Kasumi-1 (cell line): ENCODE results near the gene PHRF1.
A peak's percentile ranks its signal among the peaks of the same experiment; 100 is the strongest.
"Not testable (repeated sequence)": the region's sequence is repeated elsewhere in the genome, so short reads cannot be mapped to it uniquely, and the experiment has no call there.

Experiments
- DNase-seq, 2 experiments: peaks; one replicate each; lab custom pipeline; 2025; lab: John Stamatoyannopoulos, UW

PHRF1 gene

DNA sequence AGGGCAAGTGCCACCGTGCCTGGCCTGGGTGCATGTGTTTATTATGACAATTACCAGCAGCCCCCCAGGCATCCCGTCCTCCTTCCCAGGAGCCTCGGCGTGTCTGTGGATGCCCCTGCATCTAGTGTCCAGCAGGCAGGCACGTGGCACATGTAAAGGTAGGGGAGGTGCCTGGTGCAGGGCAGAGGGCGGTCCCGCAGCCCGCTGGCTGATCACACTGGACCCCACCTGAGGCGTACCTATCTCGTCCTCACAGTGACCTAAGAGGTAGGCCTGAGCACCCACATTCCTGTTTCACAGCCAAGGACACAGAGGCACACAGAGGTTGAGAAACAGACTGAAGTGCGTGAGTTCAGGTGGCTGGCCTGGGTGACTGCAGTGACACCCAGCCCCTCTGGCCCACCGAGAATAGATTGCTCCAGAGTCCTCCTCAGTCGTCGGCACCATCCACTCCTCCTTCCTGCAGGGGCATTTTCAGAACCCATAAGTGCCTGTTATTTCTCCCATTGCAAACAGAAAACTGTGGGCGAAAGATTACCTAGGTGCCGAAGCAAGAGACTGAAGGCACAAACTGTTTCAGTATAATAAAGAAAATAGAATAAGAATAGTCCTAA is 3.0 kb upstream of the PHRF1 start:
- DNase-seq, result no peak

DNA sequence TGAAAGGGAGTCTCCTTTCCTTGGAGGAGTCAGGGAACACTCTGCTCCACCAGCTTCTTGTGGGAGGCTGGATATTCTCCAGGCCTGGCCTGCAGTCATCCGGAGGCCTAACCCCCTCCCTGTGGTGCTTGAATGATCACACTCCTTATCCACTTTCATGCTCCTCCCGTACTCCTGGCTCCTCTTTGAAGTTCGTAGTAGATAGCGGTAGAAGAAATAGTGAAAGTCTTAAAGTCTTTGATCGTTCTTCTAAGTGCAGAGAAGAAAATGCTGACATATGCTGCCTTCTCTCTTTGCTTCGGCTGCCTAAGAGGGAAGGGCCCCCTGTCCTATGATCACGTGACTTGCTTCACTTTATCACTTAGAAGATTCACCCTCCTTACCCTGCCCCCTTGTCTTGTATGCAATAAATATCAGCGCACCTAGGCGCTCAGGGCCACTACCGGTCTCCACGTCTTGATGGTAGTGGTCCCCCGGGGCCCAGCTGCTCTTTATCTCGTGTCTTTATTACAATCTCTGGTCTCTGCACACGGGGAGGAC is 2.2 kb upstream of the PHRF1 start:
- not testable (repeated sequence) for DNase-seq

- no peak for DNase-seq
Observed at GRCh38 chr11:574632-575312, 1.5 kb upstream of the PHRF1 start.

DNA sequence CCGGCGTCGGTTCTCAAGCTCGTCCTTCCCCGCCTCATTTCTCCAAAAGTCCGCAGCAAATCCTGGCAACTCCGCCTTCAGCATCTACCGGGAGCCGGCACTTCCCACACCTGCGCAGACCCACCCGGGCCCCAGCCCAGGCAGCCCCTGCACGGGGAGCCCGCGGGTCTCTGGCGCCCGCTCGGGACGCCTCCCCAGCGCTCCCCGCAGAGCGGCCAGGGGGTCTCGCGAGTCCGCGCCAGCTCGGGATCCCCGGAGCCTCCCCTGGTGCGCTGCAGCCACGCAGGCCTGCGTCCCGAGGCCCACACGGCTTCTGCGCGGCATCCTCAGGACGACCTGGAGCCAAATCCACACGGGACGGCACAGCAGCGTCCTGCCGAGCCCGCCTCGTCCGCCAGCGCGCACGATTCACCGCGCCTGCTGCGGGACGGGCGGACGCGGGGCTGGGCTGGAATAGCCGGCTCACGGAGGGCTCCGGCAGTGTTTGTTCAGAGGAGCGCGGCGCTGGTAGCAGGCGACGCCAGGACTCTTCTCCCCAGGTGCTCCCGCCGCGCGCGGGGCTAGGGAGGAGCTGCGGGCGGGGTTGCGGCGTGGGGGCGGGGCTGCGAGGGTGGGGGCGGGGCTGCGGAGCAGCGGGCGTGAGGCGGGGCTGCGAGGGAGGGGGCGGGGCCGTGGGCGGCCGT is 816 bp upstream of the PHRF1 start:
- DNase-seq, result peak in 1 of 2 experiments; percentile 39

GRCh38 chr11:576811-577610 is 741 bp downstream of the PHRF1 start:
- peak in 1 of 2 experiments; percentile 17 for DNase-seq

- DNase-seq, result no peak
Observed at GRCh38 chr11:577611-577894, 1.3 kb downstream of the PHRF1 start.

GRCh38 chr11:578276-579035 is 2.2 kb downstream of the PHRF1 start:
- no peak for DNase-seq

- DNase-seq, result no peak
Observed at GRCh38 chr11:579830-580601, 3.7 kb downstream of the PHRF1 start.

DNA sequence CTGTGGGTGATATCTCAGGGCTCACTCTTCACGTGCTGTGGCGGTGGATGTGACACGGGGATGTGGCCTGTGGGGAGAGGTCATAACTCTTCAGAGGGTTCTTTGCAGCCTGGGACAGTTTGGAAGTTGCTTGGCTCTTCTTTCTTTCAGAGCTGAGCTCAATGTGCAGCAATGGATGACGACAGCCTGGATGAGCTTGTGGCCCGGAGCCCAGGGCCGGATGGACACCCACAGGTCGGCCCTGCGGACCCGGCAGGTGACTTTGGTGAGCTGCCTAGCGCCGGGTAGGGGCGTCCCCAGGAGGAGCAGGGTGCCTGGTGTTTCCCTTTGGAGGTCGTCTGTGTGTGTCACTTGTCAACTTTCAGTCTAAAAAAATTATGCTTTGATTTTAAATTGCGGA is 5.1 kb downstream of the PHRF1 start:
- no peak for DNase-seq

- no peak for DNase-seq
Observed at GRCh38 chr11:581752-582151, 5.5 kb downstream of the PHRF1 start.

GRCh38 chr11:584287-584686 is 8.0 kb downstream of the PHRF1 start:
- DNase-seq, result no peak

GRCh38 chr11:586376-587316 is 10.4 kb downstream of the PHRF1 start:
- DNase-seq, result no peak

DNA sequence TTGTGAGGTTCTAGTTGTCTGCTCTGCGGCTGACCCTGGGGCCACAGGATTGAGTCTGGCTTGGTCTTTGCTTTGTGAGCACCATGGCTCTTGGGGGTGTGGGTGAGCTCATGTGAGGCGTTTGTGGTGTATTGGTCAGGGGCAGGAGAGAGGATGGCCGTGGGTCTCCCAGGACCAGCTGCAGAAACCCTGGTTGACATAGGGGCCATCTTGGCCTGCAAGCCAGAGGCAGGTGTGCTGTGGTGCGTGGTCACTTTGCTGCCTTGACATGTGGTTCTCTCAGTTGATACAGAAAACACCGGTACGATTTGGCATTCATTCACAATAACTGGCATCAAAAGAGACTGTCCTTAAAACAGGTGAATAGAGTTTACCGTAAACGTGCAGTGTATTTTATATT is 11.3 kb downstream of the PHRF1 start:
- DNase-seq, result no peak

DNA sequence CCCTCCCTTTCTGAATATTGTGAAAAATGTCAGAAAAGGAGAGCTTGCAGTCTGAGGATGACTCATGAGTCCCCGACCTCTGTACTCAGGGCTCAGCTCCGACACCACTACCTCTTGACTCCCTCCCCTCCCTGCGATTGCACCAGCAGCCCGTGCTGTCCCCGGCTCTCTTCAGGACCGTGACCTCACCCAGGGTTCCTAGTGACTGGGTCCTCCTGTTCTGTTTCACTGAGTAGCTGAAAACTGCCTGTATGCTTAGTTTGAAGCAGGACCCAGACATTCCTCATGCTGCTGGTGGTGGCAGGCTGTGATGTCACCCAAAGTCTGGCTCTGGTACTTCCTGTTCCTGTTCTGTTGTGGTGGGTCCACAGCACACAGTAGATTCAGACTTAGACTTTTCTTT is 11.7 kb downstream of the PHRF1 start:
- DNase-seq, result peak; percentile 96

GRCh38 chr11:589798-590197 is 13.5 kb downstream of the PHRF1 start:
- DNase-seq, result no peak

- DNase-seq, result no peak
Observed at GRCh38 chr11:590997-591396, 14.7 kb downstream of the PHRF1 start.

- no peak for DNase-seq
Observed at GRCh38 chr11:592501-592900, 16.2 kb downstream of the PHRF1 start.

- DNase-seq, result no peak
Observed at GRCh38 chr11:592918-593317, 16.6 kb downstream of the PHRF1 start.

DNA sequence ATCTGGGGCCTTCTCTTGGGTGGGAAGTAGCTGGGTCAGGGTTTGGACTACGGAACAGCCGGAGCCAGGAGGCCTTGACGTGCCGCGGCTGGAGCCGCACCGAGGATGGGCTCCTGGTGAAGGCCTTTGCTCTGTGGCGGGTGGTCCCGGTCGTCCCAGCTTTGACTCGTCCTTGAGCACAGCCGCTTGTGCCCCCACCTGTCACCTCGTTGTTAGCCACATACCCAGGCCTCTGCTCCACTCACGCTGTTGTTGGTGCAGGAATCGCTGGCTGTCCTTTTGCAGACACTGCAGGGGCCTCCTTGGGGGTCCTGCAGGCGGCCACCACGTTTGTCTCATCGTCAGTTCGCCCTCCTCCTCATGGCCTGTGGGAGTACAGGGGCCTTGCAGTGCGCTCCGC is 17.1 kb downstream of the PHRF1 start:
- no peak for DNase-seq

DNA sequence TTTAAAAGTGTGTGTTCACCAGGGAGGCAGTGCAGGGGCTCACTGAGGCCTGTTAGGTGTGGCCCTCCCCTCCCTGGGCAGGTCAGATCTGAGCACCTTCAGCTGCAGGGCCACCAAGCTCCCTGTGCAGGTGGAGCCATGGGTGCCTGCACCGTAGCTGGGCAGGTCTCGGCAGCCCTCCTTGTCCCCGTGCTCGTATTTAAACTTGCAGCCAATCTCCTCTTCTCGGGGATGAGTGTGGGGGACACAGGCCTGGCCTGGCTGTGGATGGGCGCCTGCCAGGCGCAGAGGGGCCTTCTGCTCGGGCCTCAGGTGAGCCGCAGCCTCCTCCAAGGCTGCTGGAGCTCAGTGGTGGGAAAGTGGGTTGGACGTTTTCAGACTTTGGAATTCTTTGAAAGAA is 19.1 kb downstream of the PHRF1 start:
- DNase-seq, result no peak
